Head of caudate nucleus (tissue), 42 donors: Measurements from ENCODE around the gene TBC1D10A.
A peak's percentile ranks its signal among the peaks of the same experiment; 100 is the strongest.
"Not testable (repeated sequence)": the region's sequence is repeated elsewhere in the genome, so short reads cannot be mapped to it uniquely, and the experiment has no call there.

ENCODE experiments used
- DNase-seq, 42 donors: peaks; one replicate each; pipeline versions ENCODE4 v3.0.0 to v3.0.0-alpha.2; 2020 to 2021; ENCODE audit warnings: mixed read lengths in 7 of 42
- intact Hi-C: fragments of 100-400 bp; cut with DNase I; formaldehyde crosslinking; loops from one replicate; pipeline ENCODE4 v1.15.0; 2022

The TBC1D10A gene

DNA sequence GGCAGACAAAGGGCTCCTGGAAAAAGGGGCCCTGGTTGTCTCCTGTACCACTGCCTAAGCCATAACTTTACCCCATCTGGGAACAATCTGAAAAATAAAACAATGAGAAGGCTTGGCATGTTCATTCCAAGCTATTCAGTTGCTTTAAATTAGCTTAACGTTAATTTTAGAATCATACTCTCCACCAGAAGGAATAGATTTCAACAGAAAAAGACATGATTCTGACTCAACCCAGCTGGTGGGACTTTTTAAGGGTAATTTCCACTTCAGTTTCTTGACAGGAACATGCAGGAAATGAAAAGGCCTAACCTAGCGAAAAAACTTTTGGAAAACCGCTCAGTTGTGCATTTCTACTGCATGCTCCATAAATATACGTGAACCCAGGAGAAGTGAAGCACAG lies 22.1 kb upstream of the TBC1D10A start:
- intact Hi-C loops, result no loop called here
- DNase-seq, result peak in 5 of 42 donors; percentile 13 to 46 (median 34)

DNA sequence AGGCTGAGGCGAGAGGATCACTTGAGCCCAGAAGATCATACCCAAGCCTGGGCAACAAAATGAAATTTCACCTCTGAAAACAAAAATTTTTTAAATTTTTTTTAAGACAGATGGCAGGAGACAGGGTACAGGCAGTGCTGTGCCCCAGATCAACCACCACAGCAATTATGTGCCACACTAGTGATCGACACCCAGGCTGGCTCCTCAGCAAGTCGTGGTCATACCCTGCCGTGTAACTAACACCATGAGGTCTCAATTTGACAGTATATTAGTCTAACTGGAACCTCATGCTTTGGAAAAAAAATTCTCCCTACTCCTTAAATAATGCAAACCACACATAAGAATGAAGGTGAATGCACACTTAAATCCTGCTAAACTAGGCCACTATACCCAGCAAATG lies 21.7 kb upstream of the TBC1D10A start:
- intact Hi-C loops, result no loop called here
- no peak for DNase-seq

- intact Hi-C loops, result no loop called here
- no peak for DNase-seq
These were observed 20.6 kb upstream of the TBC1D10A start for GRCh38 chr22:30347255-30347892.

GRCh38 chr22:30344447-30345200 lies 17.9 kb upstream of the TBC1D10A start:
- intact Hi-C loops, result loop anchor here (5.0 kb wide), 1 partner anchor 52 kb away; no protein-coding TSS in a partner anchor
- DNase-seq, result no peak

DNA sequence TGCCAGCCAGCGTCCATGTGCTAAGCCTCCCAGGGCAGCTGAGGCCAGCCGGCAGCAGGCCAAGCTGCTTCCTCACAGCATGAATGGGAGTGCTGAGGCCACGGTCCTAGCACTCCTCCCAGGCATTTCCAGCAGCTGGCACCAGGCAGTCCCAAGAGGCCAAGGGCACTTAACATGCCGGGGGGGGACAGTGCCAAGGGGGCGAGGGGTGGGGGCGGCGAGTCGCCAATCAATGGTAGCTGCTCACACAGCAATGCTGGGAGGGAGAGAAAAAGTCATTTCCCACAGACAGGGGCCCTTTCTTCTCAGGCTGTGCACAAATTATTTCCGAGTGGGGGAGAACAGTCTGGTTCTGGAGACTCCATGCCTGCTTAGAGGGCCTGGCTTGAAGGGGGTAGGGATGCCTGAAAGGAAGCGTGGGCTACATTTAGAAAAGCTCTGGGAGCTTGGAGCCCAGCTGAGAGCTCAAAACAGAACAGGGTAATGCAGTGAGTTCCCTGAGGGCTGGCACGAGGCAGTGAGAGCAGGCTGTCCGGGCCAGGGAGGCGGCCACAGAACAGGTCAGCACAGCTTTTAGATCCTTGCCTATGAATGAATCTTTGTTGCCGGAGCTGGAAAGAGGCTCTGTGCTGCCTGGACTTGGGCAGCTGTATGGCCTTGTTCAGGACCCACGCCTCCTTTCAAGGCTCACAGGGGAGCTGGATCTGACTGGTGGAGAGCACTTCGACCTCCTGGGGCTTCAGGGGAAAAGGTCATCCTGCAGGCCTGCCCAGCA lies 14.4 kb upstream of the TBC1D10A start:
- peak; percentile 53 to 90 (median 79) for DNase-seq
- intact Hi-C loops, result loop anchor here (5.0 kb wide), 1 partner anchor 49 kb away; no protein-coding TSS in a partner anchor

DNA sequence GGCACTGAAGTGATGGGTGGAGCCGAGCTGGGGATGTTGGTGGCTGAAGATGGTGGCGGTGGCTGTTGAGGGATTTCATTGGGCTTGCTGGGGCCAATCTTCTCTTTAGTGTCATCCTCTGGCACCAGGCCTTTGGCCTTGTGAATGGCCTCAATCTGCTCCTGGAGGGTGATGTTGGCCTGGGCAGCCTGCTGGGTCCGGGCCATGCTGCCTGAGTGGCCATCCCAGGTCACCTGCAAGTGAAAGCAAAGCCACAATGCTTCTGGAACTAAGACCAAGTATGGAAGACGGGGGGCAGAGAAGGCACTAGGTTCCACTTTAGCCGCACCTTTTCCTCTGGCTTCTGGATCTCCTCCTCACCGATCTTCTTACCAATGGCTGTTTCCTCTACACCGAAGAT lies 12.1 kb upstream of the TBC1D10A start:
- intact Hi-C loops, result no loop called here
- DNase-seq, result no peak

DNA sequence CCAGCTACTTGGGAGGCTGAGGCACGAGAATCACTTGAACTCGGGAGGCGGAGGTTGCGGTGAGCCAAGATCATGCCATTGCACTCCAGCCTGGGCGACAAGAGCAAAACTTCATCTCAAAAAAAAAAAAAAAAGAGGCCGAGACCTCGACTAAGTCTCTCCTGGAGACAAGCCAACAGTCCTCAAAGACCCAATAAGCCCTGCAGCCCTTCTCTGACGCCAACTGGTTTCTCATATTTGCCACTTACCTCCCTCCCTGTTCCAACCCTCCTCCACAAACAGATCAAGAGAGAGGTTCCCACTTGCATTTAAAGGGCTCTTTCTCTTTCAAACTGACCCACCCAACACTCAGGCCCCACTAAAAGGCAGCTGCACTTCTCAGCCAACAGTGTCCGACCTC lies 11.6 kb upstream of the TBC1D10A start:
- intact Hi-C loops, DNase-seq: not testable (repeated sequence)

- DNase-seq, result no peak
- intact Hi-C loops, result no loop called here
These were observed 10.7 kb upstream of the TBC1D10A start for GRCh38 chr22:30337461-30337778.

- intact Hi-C loops, result no loop called here
- peak in 23 of 42 donors; percentile 11 to 77 (median 40) for DNase-seq
These were observed 10.2 kb upstream of the TBC1D10A start for GRCh38 chr22:30336752-30337460.

- intact Hi-C loops, result no loop called here
- DNase-seq, result no peak
These were observed 8.5 kb upstream of the TBC1D10A start for GRCh38 chr22:30335236-30335635.

DNA sequence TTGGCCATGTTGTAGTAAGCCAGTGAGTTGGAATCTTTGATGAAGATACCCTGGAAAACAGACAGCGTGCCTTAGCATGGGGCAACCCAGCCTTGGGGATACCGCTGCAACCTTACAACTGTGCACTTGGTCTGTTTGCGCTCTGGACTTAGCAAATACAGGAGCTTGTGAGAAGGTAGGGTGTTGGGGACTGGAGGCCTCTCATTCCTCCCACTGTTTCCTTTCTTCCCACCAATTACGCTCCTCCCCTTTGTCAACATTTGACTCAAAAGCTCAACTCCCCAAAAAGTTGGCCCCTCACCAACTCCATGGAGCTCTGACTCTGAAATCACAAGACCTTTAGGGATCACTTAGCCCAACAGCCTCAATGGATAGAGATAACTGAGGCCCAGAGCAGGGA lies 7.9 kb upstream of the TBC1D10A start:
- intact Hi-C loops, result no loop called here
- DNase-seq, result no peak

DNA sequence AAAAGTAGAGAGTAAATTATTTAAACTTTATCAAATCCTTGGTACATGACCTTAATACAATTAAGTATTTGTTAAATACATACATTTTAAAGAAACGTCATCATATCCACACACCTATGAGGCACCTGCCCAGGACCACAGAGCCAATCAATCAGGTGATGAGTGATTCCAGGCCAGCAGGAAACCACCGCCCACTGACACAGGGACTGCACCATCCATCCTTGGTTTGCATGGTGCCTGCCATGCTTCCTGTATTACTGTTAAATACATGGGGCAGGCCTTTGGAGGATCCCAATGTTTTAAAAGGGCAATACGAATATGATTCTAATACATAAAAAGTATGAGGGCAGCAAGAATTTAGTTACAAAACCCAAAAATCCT lies 7.0 kb upstream of the TBC1D10A start:
- no peak for DNase-seq
- intact Hi-C loops, result no loop called here

- DNase-seq, result peak in 3 of 42 donors; percentile 37 to 54 (median 52)
- intact Hi-C loops, result no loop called here
These were observed 6.4 kb upstream of the TBC1D10A start for GRCh38 chr22:30332994-30333706.

DNA sequence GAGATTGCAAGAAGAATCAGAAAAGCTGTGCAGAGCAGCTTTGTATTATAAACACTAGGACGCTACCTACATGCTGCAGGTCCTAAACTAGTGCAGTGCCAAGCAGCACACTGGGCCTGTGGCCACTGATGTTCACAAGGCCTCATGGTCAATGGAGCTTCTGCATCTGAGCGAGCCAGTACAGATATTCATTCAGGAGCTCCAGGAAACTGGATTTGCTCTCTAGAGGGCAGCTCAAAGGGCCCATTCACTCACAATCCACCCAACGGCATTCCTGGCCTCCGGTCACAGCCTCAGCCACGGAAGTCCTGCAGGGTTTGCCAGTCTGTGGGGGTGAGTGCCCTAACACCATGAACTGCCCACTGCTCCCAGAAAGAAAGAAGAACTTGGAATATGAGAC lies 5.8 kb upstream of the TBC1D10A start:
- peak in 35 of 42 donors; percentile 4 to 76 (median 41) for DNase-seq

GRCh38 chr22:30328466-30329049 lies 1.8 kb upstream of the TBC1D10A start:
- intact Hi-C loops, result no loop called here

More for the DNA sequence above, 5.8 kb upstream of the TBC1D10A start:
- intact Hi-C loops, result no loop called here

DNA sequence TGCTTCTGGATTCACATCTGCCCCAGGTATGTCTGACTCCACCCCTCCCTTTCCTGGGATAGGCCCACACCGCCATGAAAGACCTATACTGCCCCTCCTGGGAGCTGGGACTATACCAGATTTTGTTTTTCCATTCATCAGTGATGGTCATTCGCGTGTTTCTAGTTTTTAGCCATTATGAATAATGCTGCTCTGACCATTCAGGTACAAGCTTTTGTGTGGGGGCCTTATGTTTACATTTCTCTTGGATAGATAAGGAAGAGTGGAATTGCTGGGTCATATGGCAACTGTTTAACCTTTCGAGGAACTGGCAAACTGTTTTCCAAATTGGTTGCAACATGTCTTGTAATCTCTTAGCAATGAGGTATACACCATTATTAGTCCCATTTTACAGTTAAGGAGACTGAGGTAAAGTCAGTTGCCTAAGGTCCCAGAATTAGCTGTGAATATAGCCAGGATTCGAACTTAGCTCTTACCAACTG lies 1.2 kb upstream of the TBC1D10A start:
- DNase-seq, result no peak
- intact Hi-C loops, result no loop called here

More at GRCh38 chr22:30328466-30329049, 1.8 kb upstream of the TBC1D10A start:
- DNase-seq, result no peak

- intact Hi-C loops, result no loop called here
- DNase-seq, result peak in 2 of 42 donors; percentile 22 to 24
These were observed 461 bp downstream of the TBC1D10A start for GRCh38 chr22:30326255-30326705.

DNA sequence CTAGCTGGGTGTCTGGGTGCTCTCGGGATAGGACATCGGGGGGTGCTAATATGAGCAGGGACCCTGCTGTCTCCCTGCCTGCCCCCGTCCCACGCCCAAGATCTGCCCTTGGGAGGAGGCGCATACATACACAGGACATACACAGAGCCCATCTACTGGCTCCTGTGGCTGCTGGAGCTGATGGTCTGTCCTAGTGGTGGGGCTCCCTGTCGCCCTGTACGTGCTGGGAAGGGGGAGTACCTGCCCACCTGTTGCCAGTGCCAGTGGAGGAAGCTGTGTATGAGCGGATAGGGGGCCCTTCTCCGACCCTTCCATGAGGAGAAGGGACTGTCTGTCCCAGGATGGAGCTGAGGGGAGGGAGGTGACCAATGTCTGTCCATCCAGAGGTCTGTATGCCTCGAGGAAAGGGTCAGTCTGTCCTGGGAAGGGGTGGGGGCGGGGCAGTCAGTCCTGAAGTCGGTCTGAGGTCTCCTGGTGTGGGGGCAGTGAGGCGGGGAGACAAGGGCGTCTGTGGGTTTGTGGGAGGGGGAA lies 952 bp downstream of the TBC1D10A start:
- intact Hi-C loops, result no loop called here
- DNase-seq, result no peak
